ENCODE results near the gene LGALS14.
"Not testable (repeated sequence)": the region's sequence is repeated elsewhere in the genome, so short reads cannot be mapped to it uniquely, and the experiment has no call there.

LGALS14 gene

GRCh38 chr19:39696387-39696786 is 7.9 kb upstream of the LGALS14 start:
- no peak for DNase-seq

GRCh38 chr19:39698535-39698934 is 5.7 kb upstream of the LGALS14 start:
- no peak for DNase-seq

GRCh38 chr19:39701291-39701690 is 3.0 kb upstream of the LGALS14 start:
- DNase-seq: no peak

GRCh38 chr19:39705578-39706188 is 1.4 kb downstream of the LGALS14 start:
- no peak for DNase-seq

- DNase-seq: no peak
Measured at GRCh38 chr19:39708594-39708993, 4.3 kb downstream of the LGALS14 start.

GRCh38 chr19:39709026-39709872 is 5.0 kb downstream of the LGALS14 start:
- no peak for DNase-seq

GRCh38 chr19:39710333-39710890 is 6.1 kb downstream of the LGALS14 start:
- DNase-seq: no peak

GRCh38 chr19:39720144-39720543 is 15.9 kb downstream of the LGALS14 start:
- DNase-seq: not testable (repeated sequence)

- DNase-seq: no peak
Measured at GRCh38 chr19:39725995-39726394, 21.7 kb downstream of the LGALS14 start.

GRCh38 chr19:39727070-39727800 is 23.0 kb downstream of the LGALS14 start:
- DNase-seq: no peak

GRCh38 chr19:39728040-39728439 is 23.8 kb downstream of the LGALS14 start:
- no peak for DNase-seq

- no peak for DNase-seq
Measured at GRCh38 chr19:39729594-39729993, 25.3 kb downstream of the LGALS14 start.

- no peak for DNase-seq
Measured at GRCh38 chr19:39731685-39732084, 27.4 kb downstream of the LGALS14 start.

GRCh38 chr19:39733841-39734240 is 29.6 kb downstream of the LGALS14 start:
- no peak for DNase-seq

- DNase-seq: no peak
Measured at GRCh38 chr19:39735688-39736087, 31.4 kb downstream of the LGALS14 start.

- no peak for DNase-seq
Measured at GRCh38 chr19:39736088-39736487, 31.8 kb downstream of the LGALS14 start.

- no peak for DNase-seq
Measured at GRCh38 chr19:39737351-39737750, 33.1 kb downstream of the LGALS14 start.

- no peak for DNase-seq
Measured at GRCh38 chr19:39737891-39738290, 33.6 kb downstream of the LGALS14 start, which contains the start of gene CLC. CLC (minus strand) TSS chr19:39738029; CDS start chr19:39737952, 77 bp downstream.

- DNase-seq: no peak
Measured at GRCh38 chr19:39738814-39739213, 34.5 kb downstream of the LGALS14 start.

GRCh38 chr19:39740395-39740794 is 36.1 kb downstream of the LGALS14 start:
- no peak for DNase-seq

GRCh38 chr19:39745643-39746042 is 41.4 kb downstream of the LGALS14 start:
- no peak for DNase-seq

GRCh38 chr19:39746836-39747529 is 42.7 kb downstream of the LGALS14 start:
- no peak for DNase-seq

GRCh38 chr19:39749981-39750380 is 45.7 kb downstream of the LGALS14 start:
- DNase-seq: no peak

Measured in NCI-H226 (cell line).